ENCODE data around the gene TTLL3. TPM values are rescaled to one million over a fixed set of nuclear protein-coding genes. Genes with fewer than 3 reads are reported as not detected.

Gene TTLL3
- total and polyA plus RNA-seq, 2 of the 4 experiments (the other 2 are of a cell fraction): 6.8 to 43.4 TPM

GRCh38 chr3:9815986-9816385, 5.9 kb downstream of the TTLL3 start:
- Histone ChIP-seq H3K14ac (replicated peaks; ENCODE audit: low read depth, low read length) (no peak overlapping the region), H3K4me3 (ENCODE audit: insufficient read depth, low read depth, low read length) (no peak overlapping the region), H2BK20ac (ENCODE audit: low read depth, low read length) (no peak overlapping the region), H3K4me2 (ENCODE audit: low read depth, low read length) (no peak overlapping the region), H4K91ac (ENCODE audit: insufficient read depth, low read depth, low read length) (no peak overlapping the region), H4K8ac (ENCODE audit: low read depth in 2 of 2, low read length in 2 of 2) (no peak overlapping the region), H3K27ac (ENCODE audit: insufficient read depth, low read length) (no peak overlapping the region), H3K18ac (ENCODE audit: low read depth, low read length) (no peak overlapping the region), H3K79me1 (ENCODE audit: low read depth in 1 of 2, low read length in 2 of 2) (0 out of 4 replicates have a peak, but pooled peaks cover 0 to under 1% of the 10 kb centered on the region in 2 experiments), H3K9ac (ENCODE audit: low read depth, low read length) (no peak overlapping the region), H3K56ac (ENCODE audit: extremely low read depth, insufficient read depth, low read length) (no peak overlapping the region), H4K5ac (ENCODE audit: low read depth, low read length) (no peak overlapping the region), H2BK120ac (ENCODE audit: low read depth, low read length) (no peak overlapping the region), H3K23ac (ENCODE audit: low read depth, low read length) (no peak overlapping the region), H2AK5ac (ENCODE audit: low read depth, low read length) (no peak overlapping the region), H3K9me3 (ENCODE audit: control insufficient read depth, insufficient read depth, low read length) (no peaks in the 10 kb centered on the region), H4K20me1 (ENCODE audit: insufficient read depth, low read length) (no peaks in the 10 kb centered on the region; the same call in 1 of the 2 replicates), H2BK15ac (ENCODE audit: low read depth, low read length) (no peak overlapping the region), H2BK5ac (ENCODE audit: low read depth, low read length, poor library complexity, severe bottlenecking) (no peak overlapping the region), H3K27me3 (ENCODE audit: control insufficient read depth, insufficient read depth, low read length) (no peaks in the 10 kb centered on the region), H3K36me3 (ENCODE audit: control insufficient read depth, insufficient read depth, low read length) (peaks cover 9% of the 10 kb centered on the region), H3K9me1 (ENCODE audit: insufficient read depth, low read length) (peaks cover 12% of the 10 kb centered on the region), H2AK9ac (replicated peaks; ENCODE audit: low read depth, low read length, poor library complexity) (no peak overlapping the region), H3K4me1 (ENCODE audit: control insufficient read depth, insufficient read depth, low read length) (no peaks in the 10 kb centered on the region; the same call in 1 of the 2 replicates), H2AFZ (replicated peaks; ENCODE audit: low read length, poor library complexity) (no peak overlapping the region), H3K4ac (ENCODE audit: low read depth, low read length) (no peak overlapping the region)
- no peak for ATAC-seq (ENCODE audit: low read depth)
- intact Hi-C loops (cut with micrococcal nuclease): no loop called here
- no TSS peak for BruUV-seq (replicated peaks)
- in situ Hi-C loops (cut with MboI; ENCODE audit: low sequenced_read_pairs): no loop called here
- DNase-seq: no peak
- WGBS, 2 experiments (ENCODE audit: extremely low coverage in 2 of 2, insufficient read length in 1 of 2): 100% methylated on average over 2 of the region's 9 CpGs; no CpG with 5 or more reads in 1 of the 2 experiments
- ChIA-PET POLR2A (ENCODE audit: unreplicated experiment) (no interaction called here), CTCF (no interaction called here)
- dilution Hi-C loops (cut with HindIII; ENCODE audit: low sequenced_read_pairs, unreplicated experiment): no loop called here
- TF ChIP-seq SMC3 (IDR thresholded peaks at IDR 0.05; ENCODE audit: low read depth, low read length) (no peak), CHD1 (IDR thresholded peaks at IDR 0.05; ENCODE audit: low read depth, low read length) (no peak), MXI1 (IDR thresholded peaks at IDR 0.05; ENCODE audit: borderline replicate concordance, low read depth, low read length) (no peak), NFE2L2 (IDR thresholded peaks at IDR 0.05; ENCODE audit: low read depth, low read length) (no peak), USF2 (IDR thresholded peaks at IDR 0.05; ENCODE audit: low read depth, low read length) (no peak), CEBPB (IDR thresholded peaks at IDR 0.05; ENCODE audit: low read depth, low read length) (no peak), CTCF (conservative IDR thresholded peaks at IDR 0.05; ENCODE audit: low read depth, low read length) (no peak), POLR2A (IDR thresholded peaks at IDR 0.05; ENCODE audit: low read depth, low read length) (no peak), FOS (IDR thresholded peaks at IDR 0.05; ENCODE audit: low read depth, low read length) (no peak), RAD21 (IDR thresholded peaks at IDR 0.05; ENCODE audit: low read length) (no peak), RCOR1 (IDR thresholded peaks at IDR 0.05; ENCODE audit: insufficient replicate concordance, low read length) (no peak)
